MCF 10A (cell line): ENCODE measurements around the gene PCP2. TPM values are rescaled to one million over a fixed set of nuclear protein-coding genes. Genes with fewer than 3 reads are reported as not detected.

ENCODE experiments used
- BruUV-seq: library from RNA; stranded (reverse); fragments of 400-500 nt; replicated peaks from 2 replicates; lab custom pipeline; 2021; lab: Mats Ljungman, UMichigan
- CTCF ChIA-PET: fragments of 300-600 bp; sonication (Branson Sonifier 250); formaldehyde crosslinking; extraction: SDS; loops from one replicate; lab custom pipeline; 2021; ENCODE audit warnings: antibody characterized with exemption, inconsistent platforms; lab: Yijun Ruan, JAX
- POLR2A ChIA-PET: fragments of 300-600, 350-650 bp; sonication (Branson Sonifier 250); formaldehyde crosslinking; extraction: SDS; loops from one replicate; lab custom pipeline; 2020; ENCODE audit warnings: antibody characterized with exemption, inconsistent platforms; lab: Yijun Ruan, JAX
- DNase-seq: peaks from one replicate; pipeline ENCODE4 v3.0.0-alpha.2; 2018; ENCODE audit not compliant: unreplicated experiment
- H3K27ac Mint-ChIP-seq: one replicate; pipeline ENCODE4 v1.8.0; 2022; ENCODE audit warnings: mild to moderate bottlenecking, low read depth, mixed read lengths; ENCODE audit not compliant: unreplicated experiment
- H3K27me3 Mint-ChIP-seq: one replicate; pipeline ENCODE4 v1.8.0; 2022; ENCODE audit warnings: mixed read lengths; ENCODE audit not compliant: insufficient read depth, unreplicated experiment
- H3K36me3 Mint-ChIP-seq: one replicate; pipeline ENCODE4 v1.8.0; 2022; ENCODE audit warnings: mild to moderate bottlenecking, moderate library complexity, mixed read lengths; ENCODE audit not compliant: insufficient read depth, unreplicated experiment
- H3K4me1 Mint-ChIP-seq: one replicate; pipeline ENCODE4 v1.8.0; 2022; ENCODE audit warnings: mixed read lengths; ENCODE audit not compliant: insufficient read depth, unreplicated experiment
- H3K4me3 Mint-ChIP-seq: one replicate; pipeline ENCODE4 v1.8.0; 2022; ENCODE audit warnings: mild to moderate bottlenecking, moderate library complexity, mixed read lengths; ENCODE audit not compliant: unreplicated experiment
- H3K9me3 Mint-ChIP-seq: one replicate; pipeline ENCODE4 v1.8.0; 2022; ENCODE audit warnings: mixed read lengths; ENCODE audit not compliant: unreplicated experiment
- CTCF ChIP-seq: fragments of 200-600 bp; IDR thresholded peaks from one replicate; pipeline ENCODE4 v1.8.0; 2022; ENCODE audit warnings: antibody characterized with exemption, mild to moderate bottlenecking; ENCODE audit not compliant: unreplicated experiment
- intact Hi-C: fragments of 100-400 bp; cut with micrococcal nuclease; formaldehyde crosslinking; loops from 2 replicates; pipeline ENCODE4 v1.14.1; 2022
- total RNA-seq: library from RNA; stranded (reverse); gene quantifications from 2 replicates; pipeline ENCODE4 v1.2.3, GENCODE V29; 2022

Gene PCP2
- total RNA-seq, 1 experiment from 2014 or later: not detected

GRCh38 chr19:7606289-7606688 lies 27.2 kb downstream of the PCP2 start:
- no peak for DNase-seq
- ChIA-PET CTCF (interaction anchor here (0.6 to 1.5 kb wide), 3 partner anchors 46 to 246 kb away, joined by 3 read pairs; no protein-coding TSS in a partner anchor), POLR2A (interaction anchor here (1.4 to 3.2 kb wide), 2 partner anchors 13 to 23 kb away, joined by 7 to 14 read pairs; partner anchors contain the start of genes PET100 and XAB2)
- intact Hi-C loops: no loop called here
- H3K27me3 Mint-ChIP-seq: no peaks in the 10 kb centered on the region
- no peak overlapping the region for H3K4me3 Mint-ChIP-seq
- BruUV-seq: no TSS peak
- TF ChIP-seq CTCF: no peak
- H3K4me1 Mint-ChIP-seq: no peaks in the 10 kb centered on the region
- peaks cover 7% of the 10 kb centered on the region for H3K9me3 Mint-ChIP-seq
- no peak overlapping the region for H3K27ac Mint-ChIP-seq
- H3K36me3 Mint-ChIP-seq: peaks cover 22% of the 10 kb centered on the region

GRCh38 chr19:7605490-7606222 lies 27.9 kb downstream of the PCP2 start:
- TF ChIP-seq CTCF: no peak
- Mint-ChIP-seq H3K4me1 (no peaks in the 10 kb centered on the region), H3K9me3 (peaks cover 7% of the 10 kb centered on the region), H3K27ac (no peak overlapping the region), H3K27me3 (no peaks in the 10 kb centered on the region), H3K36me3 (peaks cover 22% of the 10 kb centered on the region), H3K4me3 (no peak overlapping the region)
- BruUV-seq: no TSS peak
- CTCF ChIA-PET: interaction anchor here (0.6 to 2.2 kb wide), 7 partner anchors 37 to 278 kb away, joined by 3 to 7 read pairs (median 3); partner anchors contain the start of gene TRAPPC5
- POLR2A ChIA-PET: interaction anchor here (0.7 to 3.2 kb wide), 3 partner anchors 13 to 1149 kb away, joined by 3 to 14 read pairs (median 7); partner anchors contain the start of genes PET100 and XAB2
- peak; percentile 42 for DNase-seq
- intact Hi-C loops: no loop called here

- Mint-ChIP-seq H3K4me1 (no peaks in the 10 kb centered on the region), H3K4me3 (no peak overlapping the region), H3K27ac (no peak overlapping the region), H3K27me3 (no peaks in the 10 kb centered on the region), H3K36me3 (peaks cover 8% of the 10 kb centered on the region), H3K9me3 (peaks cover 7% of the 10 kb centered on the region)
- no peak for DNase-seq
- intact Hi-C loops: no loop called here
- ChIA-PET POLR2A (interaction anchor here (0.6 kb wide), 1 partner anchor 280 kb away, joined by 3 read pairs; no protein-coding TSS in a partner anchor), CTCF (interaction anchor here (0.6 to 2.2 kb wide), 2 partner anchors 36 to 46 kb away, joined by 3 to 7 read pairs; no protein-coding TSS in a partner anchor)
- no peak for TF ChIP-seq CTCF
- BruUV-seq: no TSS peak
These were observed 29.6 kb downstream of the PCP2 start for GRCh38 chr19:7603919-7604318.

- no peaks in the 10 kb centered on the region for H3K4me1 Mint-ChIP-seq
- no peak for TF ChIP-seq CTCF
- H3K27me3 Mint-ChIP-seq: no peaks in the 10 kb centered on the region
- no TSS peak for BruUV-seq
- peaks cover 4% of the 10 kb centered on the region for H3K36me3 Mint-ChIP-seq
- POLR2A ChIA-PET: interaction anchor here (0.7 kb wide), 1 partner anchor 15 kb away, joined by 3 read pairs; no protein-coding TSS in a partner anchor
- no peak overlapping the region for H3K4me3 Mint-ChIP-seq
- H3K9me3 Mint-ChIP-seq: peaks cover 7% of the 10 kb centered on the region
- no peak for DNase-seq
- intact Hi-C loops: no loop called here
- H3K27ac Mint-ChIP-seq: no peak overlapping the region
- CTCF ChIA-PET: no interaction called here
These were observed 30.5 kb downstream of the PCP2 start for GRCh38 chr19:7602935-7603497.
